Kidney (tissue), 14 donors: ENCODE data around the gene PRRT4. TPM values are rescaled to one million over a fixed set of nuclear protein-coding genes. Genes with fewer than 3 reads are reported as not detected.

Experiments
- DNase-seq, 5 donors: peaks; one replicate each; pipeline ENCODE4 v3.0.0-alpha.2; 2013 to 2020
- FAIRE-seq: peaks from 2 replicates; lab custom pipeline; 2012; peaks lifted over from hg19 to GRCh38; lab: Jason Lieb, UNC
- H3K27ac ChIP-seq, 2 donors: one replicate each; pipeline ENCODE4 v1.7.0; 2013; ENCODE audit warnings: low read depth in 2 of 2, low read length in 2 of 2, inconsistent platforms in 1 of 2
- H3K27me3 ChIP-seq: one replicate; pipeline ENCODE4 v1.7.1; 2013; ENCODE audit warnings: low read length, inconsistent platforms; ENCODE audit not compliant: control insufficient read depth, insufficient read depth
- H3K36me3 ChIP-seq, 3 donors: one replicate each; pipeline versions ENCODE4 v1.7.0 to v1.7.1; 2013; ENCODE audit warnings: low read length in 3 of 3, control low read depth in 1 of 3, inconsistent platforms in 1 of 3; ENCODE audit not compliant: insufficient read depth in 3 of 3, control insufficient read depth in 2 of 3
- H3K4me1 ChIP-seq, 3 donors: one replicate each; pipeline versions ENCODE4 v1.7.0 to v1.7.1; 2013; ENCODE audit warnings: low read length in 3 of 3, inconsistent platforms in 1 of 3, low read depth in 1 of 3; ENCODE audit not compliant: control insufficient read depth in 2 of 3, insufficient read depth in 2 of 3
- H3K4me3 ChIP-seq, 3 donors: one replicate each; pipeline versions ENCODE4 v1.7.0 to v1.8.1; 2013; ENCODE audit warnings: low read length in 3 of 3, control low read depth in 1 of 3, inconsistent platforms in 1 of 3
- H3K9ac ChIP-seq, 3 donors: one replicate each; pipeline versions ENCODE4 v1.7.0 to v1.7.1; 2013; ENCODE audit warnings: low read length in 3 of 3, control low read depth in 1 of 3, inconsistent platforms in 1 of 3
- H3K9me3 ChIP-seq, 3 donors: one replicate each; pipeline versions ENCODE4 v1.7.0 to v1.7.1; 2013; ENCODE audit warnings: low read length in 3 of 3, control low read depth in 1 of 3, inconsistent platforms in 1 of 3; ENCODE audit not compliant: control insufficient read depth in 2 of 3, insufficient read depth in 1 of 3
- CTCF ChIP-seq: IDR thresholded peaks from 3 replicates; pipeline ENCODE4 v1.5.1; 2012; ENCODE audit warnings: mild to moderate bottlenecking, moderate library complexity, borderline replicate concordance; ENCODE audit not compliant: insufficient read depth; ENCODE audit errors: extremely low read depth
- intact Hi-C: fragments of 100-400 bp; cut with DNase I; formaldehyde crosslinking; loops from one replicate; pipeline ENCODE4 v1.11.1; 2022
- polyA plus RNA-seq: library from polyadenylated mRNA; stranded (reverse); fragments of 350-450 nt; fragmentation: Illumina TruSeq; extraction: RNeasy Lipid Tissue Mini Kit (QIAGEN cat#74804); gene quantifications from one replicate; pipeline ENCODE4 v1.2.3, GENCODE V29; 2014; ENCODE audit warnings: low read depth, low replicate concordance; ENCODE audit not compliant: insufficient read depth
- total RNA-seq: library from RNA; stranded (reverse); fragmentation: NEBNext Ultra II Directional; extraction: Animal tissue kit (Norgen Biotek cat#: 25700); gene quantifications from one replicate; pipeline ENCODE4 v1.2.1, GENCODE V29; 2021
- donor health status: control.
- donor health status: control.
- donor health status: control.
- donor health status: control.
- donor health status: control.
- donor health status: DM: yes; HTN: yes; CAD: no.
- donor health status: Normal renal cell carcinoma (clear cell type).

Gene PRRT4
- total and polyA plus RNA-seq, 2 donors from 2014 or later = not detected

GRCh38 chr7:128373606-128374005, 12.1 kb upstream of the PRRT4 start:
- intact Hi-C loops = no loop called here
- FAIRE-seq (no peak), DNase-seq (no peak)
- H3K27me3 ChIP-seq = no peaks in the 10 kb centered on the region
- TF ChIP-seq CTCF = no peak
- H3K9ac ChIP-seq = no peak overlapping the region
- H3K9me3 ChIP-seq = no peaks in the 10 kb centered on the region
- no peaks in the 10 kb centered on the region for H3K36me3 ChIP-seq
- no peak overlapping the region for H3K27ac ChIP-seq
- H3K4me3 ChIP-seq = no peak overlapping the region
- H3K4me1 ChIP-seq = no peaks in the 10 kb centered on the region

- H3K4me1 ChIP-seq = no peaks in the 10 kb centered on the region
- no peak overlapping the region for H3K4me3 ChIP-seq
- no peak for FAIRE-seq
- no peaks in the 10 kb centered on the region for H3K36me3 ChIP-seq
- no peak overlapping the region for H3K27ac ChIP-seq
- intact Hi-C loops = no loop called here
- no peak overlapping the region for H3K9ac ChIP-seq
- H3K27me3 ChIP-seq = peaks cover 5% of the 10 kb centered on the region
- DNase-seq = no peak
- H3K9me3 ChIP-seq = no peaks in the 10 kb centered on the region
- TF ChIP-seq CTCF = no peak
Measured at GRCh38 chr7:128370491-128370890, 9.0 kb upstream of the PRRT4 start.

- no peak for FAIRE-seq
- Histone ChIP-seq H3K27me3 (peaks cover 17% of the 10 kb centered on the region), H3K9ac (no peak overlapping the region), H3K36me3 (no peaks in the 10 kb centered on the region), H3K27ac (no peak overlapping the region), H3K4me1 (no peaks in the 10 kb centered on the region), H3K9me3 (no peaks in the 10 kb centered on the region), H3K4me3 (no peak overlapping the region)
- no peak for DNase-seq
- TF ChIP-seq CTCF = no peak
- intact Hi-C loops = no loop called here
Measured at GRCh38 chr7:128366986-128367385, 5.5 kb upstream of the PRRT4 start.

GRCh38 chr7:128366300-128366699, 4.8 kb upstream of the PRRT4 start:
- Histone ChIP-seq H3K36me3 (no peaks in the 10 kb centered on the region), H3K27me3 (peaks cover 17% of the 10 kb centered on the region), H3K4me1 (no peaks in the 10 kb centered on the region), H3K27ac (no peak overlapping the region), H3K4me3 (no peak overlapping the region), H3K9me3 (no peaks in the 10 kb centered on the region), H3K9ac (no peak overlapping the region)
- intact Hi-C loops = no loop called here
- no peak for DNase-seq
- FAIRE-seq = no peak
- no peak for TF ChIP-seq CTCF
